Stimulated activated CD8-positive, alpha-beta memory T cell treated with anti-CD3 and anti-CD28 coated beads, Interleukin-7, amount 100 ng/mL, for 24 hours (primary cell): ENCODE data around the gene GRID2IP.
A peak's percentile ranks its signal among the peaks of the same experiment; 100 is the strongest.

Experiments
- DNase-seq: peaks from one replicate; pipeline ENCODE4 v3.0.0-alpha.2; 2020; ENCODE audit warnings: low read depth

The GRID2IP gene

DNA sequence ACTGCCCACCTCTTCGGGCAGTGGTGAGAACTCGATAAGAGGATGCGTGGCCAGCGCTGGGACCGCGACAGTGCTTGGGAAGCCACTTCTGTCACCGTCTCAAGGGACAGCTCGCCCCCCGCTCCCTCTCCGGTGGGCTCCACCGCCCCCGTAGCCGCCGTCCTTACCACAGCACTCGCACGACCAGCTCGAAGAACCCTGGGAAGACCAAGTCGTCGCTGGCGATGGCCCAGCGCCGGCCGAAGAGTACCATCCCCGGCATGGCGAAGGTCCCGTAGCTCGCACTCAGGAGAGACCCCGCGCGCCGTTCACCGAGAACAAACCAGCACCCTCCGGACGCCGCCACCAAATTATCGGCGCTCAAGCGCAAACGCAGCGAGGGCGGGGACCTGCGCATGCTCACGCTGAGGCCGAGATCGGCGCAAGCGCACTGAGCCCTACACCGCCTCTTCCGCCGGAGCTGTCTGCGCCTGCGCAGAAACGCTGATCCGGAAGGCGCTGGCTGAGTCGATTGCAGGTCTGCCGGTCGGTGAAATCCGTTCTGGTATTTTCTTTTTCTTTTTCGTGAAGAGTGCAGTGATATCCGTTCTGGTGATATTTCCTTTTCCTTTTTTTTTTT is 103.6 kb downstream of the GRID2IP start, which contains the start of gene DAGLB:
DAGLB (minus strand) TSS at position 374 of the 619 bp plus-strand sequence; CDS start at position 262, 112 bp downstream.
- peak; percentile 91 for DNase-seq
